HG03139 (cell line): ENCODE measurements around the gene EVA1C.
"Not testable (repeated sequence)": the region's sequence is repeated elsewhere in the genome, so short reads cannot be mapped to it uniquely, and the experiment has no call there.

Experiments used
- ATAC-seq: cut with Tn5 transposase; IDR thresholded peaks from one replicate; pipeline ENCODE4 v1.9.1; 2021; ENCODE audit not compliant: unreplicated experiment

The EVA1C gene

GRCh38 chr21:32457360-32457840 is 44.9 kb downstream of the EVA1C start:
- ATAC-seq, result no peak

GRCh38 chr21:32457962-32458361 is 45.5 kb downstream of the EVA1C start:
- no peak for ATAC-seq

GRCh38 chr21:32459972-32460371 is 47.5 kb downstream of the EVA1C start:
- ATAC-seq, result no peak

GRCh38 chr21:32461503-32461902 is 49.0 kb downstream of the EVA1C start:
- ATAC-seq, result no peak

GRCh38 chr21:32462564-32462963 is 50.1 kb downstream of the EVA1C start:
- ATAC-seq, result not testable (repeated sequence)

GRCh38 chr21:32463367-32463766 is 50.9 kb downstream of the EVA1C start:
- ATAC-seq, result no peak

GRCh38 chr21:32463889-32464300 is 51.4 kb downstream of the EVA1C start:
- no peak for ATAC-seq

GRCh38 chr21:32467291-32467690 is 54.8 kb downstream of the EVA1C start:
- no peak for ATAC-seq

- ATAC-seq, result no peak
Observed at GRCh38 chr21:32468681-32469111, 56.2 kb downstream of the EVA1C start.

GRCh38 chr21:32469628-32470027 is 57.1 kb downstream of the EVA1C start:
- ATAC-seq, result no peak

GRCh38 chr21:32470206-32470605 is 57.7 kb downstream of the EVA1C start:
- no peak for ATAC-seq

- ATAC-seq, result no peak
Observed at GRCh38 chr21:32472890-32473765, 60.6 kb downstream of the EVA1C start.

GRCh38 chr21:32474179-32475059 is 61.9 kb downstream of the EVA1C start:
- no peak for ATAC-seq

- ATAC-seq, result no peak
Observed at GRCh38 chr21:32475162-32475812, 62.8 kb downstream of the EVA1C start.

GRCh38 chr21:32476661-32477423 is 64.3 kb downstream of the EVA1C start:
- ATAC-seq, result no peak

GRCh38 chr21:32477424-32477745 is 64.9 kb downstream of the EVA1C start:
- ATAC-seq, result no peak

GRCh38 chr21:32481875-32482408 is 69.4 kb downstream of the EVA1C start:
- ATAC-seq, result no peak

- ATAC-seq, result no peak
Observed at GRCh38 chr21:32482565-32483292, 70.2 kb downstream of the EVA1C start.

- ATAC-seq, result no peak
Observed at GRCh38 chr21:32483293-32483595, 70.7 kb downstream of the EVA1C start.
